ENCODE results near the gene LSM14B. TPM values are rescaled to one million over a fixed set of nuclear protein-coding genes. Genes with fewer than 3 reads are reported as not detected.

The LSM14B gene
- total RNA-seq, 1 experiment from 2014 or later, result 51.8 TPM

GRCh38 chr20:62181808-62182207 lies 59.5 kb downstream of the LSM14B start:
- H3K4me2 ChIP-seq (ENCODE audit: low read length), result peak overlapping the region; percentile 100
- no peak for DNase-seq
- ChIA-PET CTCF (no interaction called here), POLR2A (ENCODE audit: unreplicated experiment) (interaction anchor here (0.6 to 0.7 kb wide), 2 partner anchors 84 to 1198 kb away, joined by 3 read pairs; no protein-coding TSS in a partner anchor)
- peak overlapping the region; percentile 99 for H3K9ac ChIP-seq (ENCODE audit: low read length)
- no peak for ATAC-seq
- intact Hi-C loops (cut with micrococcal nuclease), result loop anchor here (2.0 kb wide), 1 partner anchor 57 kb away; the partner anchor contains the start of gene OSBPL2
- H3K27ac ChIP-seq (ENCODE audit: low read length), result no peak overlapping the region
- H3K4me3 ChIP-seq (ENCODE audit: low read length), result peak overlapping the region; percentile 98
- no peaks in the 10 kb centered on the region for H3K9me2 ChIP-seq (replicated peaks; ENCODE audit: low read length)
- TF ChIP-seq EZH2 (IDR thresholded peaks at IDR 0.05; ENCODE audit: low read length, unreplicated experiment), result no peak
- no peak for TF ChIP-seq CTCF (conservative IDR thresholded peaks at IDR 0.05; ENCODE audit: low read depth, low read length)
- TF ChIP-seq EZH2phosphoT487 (IDR thresholded peaks at IDR 0.05; ENCODE audit: borderline replicate concordance, low read length), result no peak
- H3K79me2 ChIP-seq (ENCODE audit: low read length), result peaks cover 49% of the 10 kb centered on the region
- no TSS peak for BruUV-seq (replicated peaks)
- H3K36me3 ChIP-seq (ENCODE audit: low read depth, low read length), result peaks cover 4% of the 10 kb centered on the region; the same call in 1 of the 2 replicates
- no peaks in the 10 kb centered on the region for H3K27me3 ChIP-seq (ENCODE audit: low read length)
- no peaks in the 10 kb centered on the region for H3K9me3 ChIP-seq (ENCODE audit: low read length)
- no peaks in the 10 kb centered on the region for H4K20me1 ChIP-seq (ENCODE audit: low read length)
- no peak overlapping the region for H2AFZ ChIP-seq (ENCODE audit: low read length)
- H3F3A ChIP-seq (ENCODE audit: low read length, unreplicated experiment), result peaks cover 7% of the 10 kb centered on the region
- H3K4me1 ChIP-seq (ENCODE audit: insufficient read depth, low read length), result peaks cover 11% of the 10 kb centered on the region

GRCh38 chr20:62182469-62183425 lies 60.5 kb downstream of the LSM14B start, which contains the start of gene MTG2:
Gene MTG2 (plus strand): TSS chr20:62183028. CDS start chr20:62193421, 10,393 bp downstream.
- DNase-seq (peak; percentile 98), ATAC-seq (peak; percentile 98)
- peak within 1 kb of the TSS; percentile 70 for H2AFZ ChIP-seq (ENCODE audit: low read length)
- peak within 1 kb of the TSS; percentile 70 for H3K27ac ChIP-seq (ENCODE audit: low read length)
- BruUV-seq (replicated peaks), result no TSS peak
- peaks cover 59% of the 10 kb centered on the region for H3K79me2 ChIP-seq (ENCODE audit: low read length)
- ChIA-PET CTCF (no interaction called here), POLR2A (ENCODE audit: unreplicated experiment) (no interaction called here)
- peaks cover 4% of the 10 kb centered on the region; the same call in 1 of the 2 replicates for H3K36me3 ChIP-seq (ENCODE audit: low read depth, low read length)
- no peaks in the 10 kb centered on the region for H3K9me2 ChIP-seq (replicated peaks; ENCODE audit: low read length)
- H3K4me1 ChIP-seq (ENCODE audit: insufficient read depth, low read length), result peaks cover 11% of the 10 kb centered on the region
- no peaks in the 10 kb centered on the region for H3K27me3 ChIP-seq (ENCODE audit: low read length)
- H3K9ac ChIP-seq (ENCODE audit: low read length), result peak within 1 kb of the TSS; percentile 99
- peak within 1 kb of the TSS; percentile 98 for H3K4me3 ChIP-seq (ENCODE audit: low read length)
- H3K4me2 ChIP-seq (ENCODE audit: low read length), result peak within 1 kb of the TSS; percentile 100
- TF ChIP-seq EZH2phosphoT487 (IDR thresholded peaks at IDR 0.05; ENCODE audit: borderline replicate concordance, low read length) (no peak), EZH2 (IDR thresholded peaks at IDR 0.05; ENCODE audit: low read length, unreplicated experiment) (no peak), CTCF (conservative IDR thresholded peaks at IDR 0.05; ENCODE audit: low read depth, low read length) (no peak)
- peaks cover 7% of the 10 kb centered on the region for H3F3A ChIP-seq (ENCODE audit: low read length, unreplicated experiment)
- intact Hi-C loops (cut with micrococcal nuclease), result loop anchor here (2.0 kb wide), 1 partner anchor 56 kb away; the partner anchor contains the start of gene OSBPL2
- no peaks in the 10 kb centered on the region for H4K20me1 ChIP-seq (ENCODE audit: low read length)
- no peaks in the 10 kb centered on the region for H3K9me3 ChIP-seq (ENCODE audit: low read length)
